HepG2 (cell line): ENCODE data around the gene PPAT. TPM values are rescaled to one million over a fixed set of nuclear protein-coding genes. Genes with fewer than 3 reads are reported as not detected.

Experiments
- ARHGAP35 ChIP-seq: sonication (generic); formaldehyde crosslinking; IDR thresholded peaks from 2 replicates; pipeline ENCODE4 v1.9.0; 2022; ENCODE audit warnings: mild to moderate bottlenecking, inconsistent platforms, moderate library complexity, missing genetic modification reagents, borderline replicate concordance
- ARID2 ChIP-seq: sonication (generic); formaldehyde crosslinking; IDR thresholded peaks from 2 replicates; pipeline ENCODE4 v1.8.1; 2022; ENCODE audit warnings: mild to moderate bottlenecking, missing genetic modification reagents, borderline replicate concordance
- BCL6 ChIP-seq: IDR thresholded peaks from 2 replicates; pipeline ENCODE4 v1.6.1; 2016; ENCODE audit warnings: missing genetic modification reagents, missing compliant biosample characterization
- CCDC6 ChIP-seq: sonication (generic); formaldehyde crosslinking; IDR thresholded peaks from 2 replicates; pipeline ENCODE4 v1.8.1; 2022; ENCODE audit warnings: mild to moderate bottlenecking, missing genetic modification reagents, moderate library complexity
- CREM ChIP-seq, 2 experiments: sonication (generic) in 1 of 2; formaldehyde crosslinking in 1 of 2; IDR thresholded peaks; 2 replicates each; pipeline versions ENCODE4 v1.4.0 to v1.6.1; 2016 to 2020; ENCODE audit warnings: antibody characterized with exemption in 1 of 2, mild to moderate bottlenecking in 1 of 2, missing genetic modification reagents in 1 of 2
- EP300 ChIP-seq, 3 experiments: sonication (generic) in 1 of 3; formaldehyde crosslinking in 1 of 3; IDR thresholded peaks; 2 replicates each; pipeline versions ENCODE4 v1.5.1 to v1.6.1; 2011 to 2020; ENCODE audit warnings: low read depth in 2 of 3, low read length in 2 of 3, borderline replicate concordance in 1 of 3, improper control_type of control experiment in 1 of 3, mild to moderate bottlenecking in 1 of 3, missing genetic modification reagents in 1 of 3, moderate library complexity in 1 of 3
- GFI1 ChIP-seq: sonication (generic); formaldehyde crosslinking; IDR thresholded peaks from 2 replicates; pipeline ENCODE4 v1.5.0; 2020; ENCODE audit warnings: missing genetic modification reagents, mild to moderate bottlenecking, borderline replicate concordance
- HOXD1 ChIP-seq: sonication (generic); formaldehyde crosslinking; IDR thresholded peaks from 2 replicates; pipeline ENCODE4 v1.5.0; 2020; ENCODE audit warnings: missing genetic modification reagents
- KAT8 ChIP-seq: IDR thresholded peaks from 2 replicates; pipeline ENCODE4 v1.6.1; 2016; ENCODE audit warnings: missing genetic modification reagents, missing compliant biosample characterization
- KMT2A ChIP-seq: sonication (generic); formaldehyde crosslinking; IDR thresholded peaks from 2 replicates; pipeline ENCODE4 v1.4.0; 2020; ENCODE audit warnings: missing genetic modification reagents
- NFATC3 ChIP-seq: sonication (generic); formaldehyde crosslinking; IDR thresholded peaks from 2 replicates; pipeline ENCODE4 v1.5.1; 2020; ENCODE audit warnings: mild to moderate bottlenecking, missing genetic modification reagents
- NR1H2 ChIP-seq: sonication (generic); formaldehyde crosslinking; IDR thresholded peaks from 2 replicates; pipeline ENCODE4 v1.8.1; 2022; ENCODE audit warnings: low read depth, missing genetic modification reagents, borderline replicate concordance
- POLR2AphosphoS5 ChIP-seq: IDR thresholded peaks from 2 replicates; pipeline ENCODE4 v1.6.1; 2012; ENCODE audit warnings: low read depth, low read length
- RFXANK ChIP-seq: IDR thresholded peaks from 2 replicates; pipeline ENCODE4 v1.6.1; 2016
- SIN3A ChIP-seq: IDR thresholded peaks from 2 replicates; pipeline ENCODE4 v1.6.1; 2011; ENCODE audit warnings: low read depth, mild to moderate bottlenecking, control low read depth, low read length, borderline replicate concordance
- SOX5 ChIP-seq: IDR thresholded peaks from 2 replicates; pipeline ENCODE4 v1.6.1; 2016; ENCODE audit warnings: borderline replicate concordance
- SSRP1 ChIP-seq: IDR thresholded peaks from 2 replicates; pipeline ENCODE4 v1.6.1; 2016; ENCODE audit warnings: control low read depth
- SYNCRIP ChIP-seq: fragments of 200-400 bp; formaldehyde crosslinking; IDR thresholded peaks from 2 replicates; pipeline ENCODE4 v1.6.1; 2018; ENCODE audit warnings: mild to moderate bottlenecking, low read depth, low read length; ENCODE audit not compliant: insufficient read depth
- TSC22D2 ChIP-seq: sonication (generic); formaldehyde crosslinking; IDR thresholded peaks from 2 replicates; pipeline ENCODE4 v1.5.1; 2020; ENCODE audit warnings: missing genetic modification reagents, mild to moderate bottlenecking, borderline replicate concordance
- ZBTB8A ChIP-seq: sonication (generic); formaldehyde crosslinking; IDR thresholded peaks from 2 replicates; pipeline ENCODE4 v1.4.0; 2020; ENCODE audit warnings: mild to moderate bottlenecking, low read depth, missing genetic modification reagents, borderline replicate concordance
- ZNF446 ChIP-seq: sonication (generic); formaldehyde crosslinking; IDR thresholded peaks from 2 replicates; pipeline ENCODE4 v1.5.0; 2020; ENCODE audit warnings: mild to moderate bottlenecking, missing genetic modification reagents
- ZNF546 ChIP-seq: sonication (generic); formaldehyde crosslinking; conservative IDR thresholded peaks from 2 replicates; pipeline ENCODE4 v1.8.1; 2023; ENCODE audit warnings: mild to moderate bottlenecking, missing genetic modification reagents
- polyA plus RNA-seq, 8 experiments: library from polyadenylated mRNA; depleted of rRNA in 3 of 8; stranded (reverse) in 7 of 8; unstranded in 1 of 8; fragments of >200 nt; fragmentation: Illumina TruSeq in 4 of 8; extraction: Trizol in 4 of 8; gene quantifications; 2 replicates each; pipeline versions ENCODE4 v1.2.1 to v1.2.3, GENCODE V29; 2011 to 2016; ENCODE audit warnings: low read depth in 4 of 8, missing spikeins in 1 of 8, mixed read lengths in 1 of 8; ENCODE audit not compliant: insufficient read depth in 1 of 8
- total RNA-seq, 5 experiments: library from RNA; depleted of rRNA; stranded (reverse); fragments of >200 nt; fragmentation: Illumina TruSeq; extraction: Trizol; gene quantifications; 2 replicates each; pipeline ENCODE4 v1.2.3, GENCODE V29; 2016; ENCODE audit warnings: low read depth in 1 of 5
- TF ChIP-seq, protein P1 (sequence below): IDR thresholded peaks from 2 replicates; pipeline ENCODE4 v1.6.1; 2016; ENCODE audit warnings: low read depth, control low read depth
- TF ChIP-seq, protein P2 (sequence below): IDR thresholded peaks from 2 replicates; pipeline ENCODE4 v1.6.1; 2012; ENCODE audit warnings: low read depth, low read length, improper control_type of control experiment
- TF ChIP-seq, protein P3 (sequence below): IDR thresholded peaks from 2 replicates; pipeline ENCODE4 v1.6.1; 2016; ENCODE audit warnings: missing compliant biosample characterization, missing genetic modification reagents, borderline replicate concordance

The PPAT gene
- total and polyA plus RNA-seq, 2 of the 13 experiments (the other 11 are each of a cell fraction or from before 2014, with no cell fraction given) = 16.9 to 62.6 TPM

DNA sequence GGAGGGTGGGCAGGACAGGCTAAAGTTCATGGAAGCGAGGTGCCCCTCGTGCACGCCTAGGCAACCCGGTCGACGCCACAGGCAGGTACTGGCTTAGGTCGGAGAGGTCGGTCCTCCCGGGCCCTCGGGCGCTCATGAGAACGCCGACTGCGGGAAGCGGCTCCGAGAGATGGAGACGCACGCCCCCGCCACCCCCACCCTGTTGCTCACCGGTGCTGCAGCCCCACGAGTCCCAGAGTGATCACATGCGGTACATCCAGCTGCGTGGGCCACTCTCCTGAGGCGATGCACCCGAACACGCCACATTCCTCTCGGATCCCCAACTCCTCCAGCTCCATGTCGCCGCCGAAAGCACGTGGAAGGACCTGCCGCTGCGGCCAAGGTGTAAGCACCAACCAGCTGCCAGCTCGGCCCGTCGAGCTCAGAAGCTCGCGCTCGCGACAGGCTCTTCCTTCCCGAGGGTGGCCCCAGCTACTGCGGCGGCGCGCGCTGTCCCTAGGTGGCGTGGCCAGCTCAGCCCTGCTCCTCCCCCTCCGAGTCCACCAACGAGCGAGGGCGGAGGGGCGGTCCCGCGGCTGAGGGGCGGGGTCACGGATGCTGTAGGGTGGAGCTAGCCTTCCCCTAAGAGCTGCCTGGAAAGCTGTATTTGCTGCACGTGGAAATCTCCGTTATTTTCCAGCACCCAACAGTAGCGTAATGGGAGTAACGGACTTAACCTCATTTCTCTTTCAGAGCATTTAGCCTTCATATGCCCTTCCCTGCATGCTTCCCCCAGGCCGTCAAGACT is at the start of gene PPAT (continued):
- TF ChIP-seq SOX5 (peak; percentile 6; the same call in 1 of the 2 replicates), EP300 (IDR thresholded peaks at IDR 0.05; ENCODE audit: low read depth in 2 of 2, low read length in 2 of 2) (peak in 1 of 2 experiments; percentile 5; a peak in 1 of 4 replicates), EP300 (CRISPR knock-in tag; IDR thresholded peaks at IDR 0.05; ENCODE audit: borderline replicate concordance) (no peak), NFATC3 (no peak), KAT8 (CRISPR knock-in tag) (peak; percentile 38), GFI1 (peak; percentile 55), ZNF546 (CRISPR knock-in tag) (no peak), KMT2A (peak; percentile 82; the same call in 1 of the 2 replicates), BCL6 (CRISPR knock-in tag) (peak; percentile 25; the same call in 1 of the 2 replicates), CCDC6 (peak; percentile 90; the same call in 1 of the 2 replicates), ZBTB8A (peak; percentile 85; the same call in 1 of the 2 replicates), SYNCRIP (no peak), CREM (IDR thresholded peaks at IDR 0.05) (peak; percentile 6), CREM (CRISPR knock-in tag; IDR thresholded peaks at IDR 0.05) (no peak), ARHGAP35 (CRISPR knock-in tag) (peak; percentile 42; the same call in 1 of the 2 replicates), POLR2AphosphoS5 (peak; percentile 83), TSC22D2 (CRISPR knock-in tag) (peak; percentile 65; the same call in 1 of the 2 replicates), NR1H2 (CRISPR knock-in tag) (no peak), ZNF446 (CRISPR knock-in tag) (0 out of 2 replicates have a peak, but pooled peaks have one; percentile 27), ARID2 (CRISPR knock-in tag) (peak; percentile 54; the same call in 1 of the 2 replicates), HOXD1 (0 out of 2 replicates have a peak, but pooled peaks have one; percentile 38), SSRP1 (CRISPR knock-in tag) (0 out of 2 replicates have a peak, but pooled peaks have one; percentile 78), SIN3A (peak; percentile 91; the same call in 1 of the 2 replicates), RFXANK (no peak)
- TF ChIP-seq, protein P1, sequence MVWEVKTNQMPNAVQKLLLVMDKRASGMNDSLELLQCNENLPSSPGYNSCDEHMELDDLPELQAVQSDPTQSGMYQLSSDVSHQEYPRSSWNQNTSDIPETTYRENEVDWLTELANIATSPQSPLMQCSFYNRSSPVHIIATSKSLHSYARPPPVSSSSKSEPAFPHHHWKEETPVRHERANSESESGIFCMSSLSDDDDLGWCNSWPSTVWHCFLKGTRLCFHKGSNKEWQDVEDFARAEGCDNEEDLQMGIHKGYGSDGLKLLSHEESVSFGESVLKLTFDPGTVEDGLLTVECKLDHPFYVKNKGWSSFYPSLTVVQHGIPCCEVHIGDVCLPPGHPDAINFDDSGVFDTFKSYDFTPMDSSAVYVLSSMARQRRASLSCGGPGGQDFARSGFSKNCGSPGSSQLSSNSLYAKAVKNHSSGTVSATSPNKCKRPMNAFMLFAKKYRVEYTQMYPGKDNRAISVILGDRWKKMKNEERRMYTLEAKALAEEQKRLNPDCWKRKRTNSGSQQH (CRISPR knock-in tag) = peak; percentile 6; the same call in 1 of the 2 replicates
- TF ChIP-seq, protein P2, sequence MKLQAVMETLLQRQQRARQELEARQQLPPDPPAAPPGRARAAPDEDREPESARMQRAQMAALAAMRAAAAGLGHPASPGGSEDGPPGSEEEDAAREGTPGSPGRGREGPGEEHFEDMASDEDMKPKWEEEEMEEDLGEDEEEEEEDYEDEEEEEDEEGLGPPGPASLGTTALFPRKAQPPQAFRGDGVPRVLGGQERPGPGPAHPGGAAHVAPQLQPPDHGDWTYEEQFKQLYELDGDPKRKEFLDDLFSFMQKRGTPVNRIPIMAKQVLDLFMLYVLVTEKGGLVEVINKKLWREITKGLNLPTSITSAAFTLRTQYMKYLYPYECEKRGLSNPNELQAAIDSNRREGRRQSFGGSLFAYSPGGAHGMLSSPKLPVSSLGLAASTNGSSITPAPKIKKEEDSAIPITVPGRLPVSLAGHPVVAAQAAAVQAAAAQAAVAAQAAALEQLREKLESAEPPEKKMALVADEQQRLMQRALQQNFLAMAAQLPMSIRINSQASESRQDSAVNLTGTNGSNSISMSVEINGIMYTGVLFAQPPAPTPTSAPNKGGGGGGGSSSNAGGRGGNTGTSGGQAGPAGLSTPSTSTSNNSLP = peak; percentile 19; the same call in 1 of the 2 replicates
- TF ChIP-seq, protein P3, sequence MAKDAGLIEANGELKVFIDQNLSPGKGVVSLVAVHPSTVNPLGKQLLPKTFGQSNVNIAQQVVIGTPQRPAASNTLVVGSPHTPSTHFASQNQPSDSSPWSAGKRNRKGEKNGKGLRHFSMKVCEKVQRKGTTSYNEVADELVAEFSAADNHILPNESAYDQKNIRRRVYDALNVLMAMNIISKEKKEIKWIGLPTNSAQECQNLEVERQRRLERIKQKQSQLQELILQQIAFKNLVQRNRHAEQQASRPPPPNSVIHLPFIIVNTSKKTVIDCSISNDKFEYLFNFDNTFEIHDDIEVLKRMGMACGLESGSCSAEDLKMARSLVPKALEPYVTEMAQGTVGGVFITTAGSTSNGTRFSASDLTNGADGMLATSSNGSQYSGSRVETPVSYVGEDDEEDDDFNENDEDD (CRISPR knock-in tag) = peak; percentile 50; the same call in 1 of the 2 replicates
